Gastroesophageal sphincter (tissue), 4 donors: ENCODE measurements around the gene GDF2. TPM values are rescaled to one million over a fixed set of nuclear protein-coding genes. Genes with fewer than 3 reads are reported as not detected.

ENCODE experiments used
- ATAC-seq: fragments of 150-250 bp; one replicate; pipeline ENCODE4 v1.9.1; 2016; ENCODE audit warnings: mild to moderate bottlenecking, moderate library complexity
- H3K27ac ChIP-seq, 4 donors: fragments of 200-600 bp; sonication (generic) in 3 of 4; 1 replicate in 3 of 4; 2 replicates in 1 of 4; pipeline ENCODE4 v1.5.1; 2016 to 2019
- H3K27me3 ChIP-seq: fragments of 200-600 bp; sonication (generic); one replicate; pipeline ENCODE4 v1.5.1; 2019
- H3K36me3 ChIP-seq, 2 donors: fragments of 200-600 bp; sonication (generic); one replicate each; pipeline ENCODE4 v1.5.1; 2019; ENCODE audit warnings: control low read depth in 1 of 2
- H3K4me1 ChIP-seq, 3 donors: fragments of 200-600 bp; sonication (generic); 1 replicate in 2 of 3; 2 replicates in 1 of 3; pipeline ENCODE4 v1.5.1; 2016 to 2019; ENCODE audit warnings: control low read depth in 2 of 3
- H3K4me3 ChIP-seq, 2 donors: fragments of 200-600 bp; sonication (generic); one replicate each; pipeline ENCODE4 v1.5.1; 2019; ENCODE audit warnings: mild to moderate bottlenecking in 1 of 2, moderate library complexity in 1 of 2
- H3K9me3 ChIP-seq, 3 donors: fragments of 200-600 bp; sonication (generic); one replicate each; pipeline ENCODE4 v1.5.1; 2017 to 2019; ENCODE audit warnings: control low read depth in 2 of 3
- CTCF ChIP-seq, 4 experiments: fragments of 200-600 bp in 2 of 4; fragments of 450-650 bp in 2 of 4; sonication (generic) in 1 of 4; IDR thresholded peaks; one replicate each; pipeline ENCODE4 v1.5.1; 2017 to 2019; ENCODE audit warnings: antibody characterized with exemption in 4 of 4, mild to moderate bottlenecking in 2 of 4, moderate library complexity in 2 of 4
- EP300 ChIP-seq: sonication (generic); formaldehyde crosslinking; IDR thresholded peaks from one replicate; pipeline ENCODE4 v1.6.1; 2017; ENCODE audit warnings: antibody characterized with exemption, mild to moderate bottlenecking
- POLR2A ChIP-seq, 2 donors: fragments of 450-650 bp; IDR thresholded peaks; one replicate each; pipeline ENCODE4 v1.6.1; 2017; ENCODE audit warnings: antibody characterized with exemption in 2 of 2, mild to moderate bottlenecking in 2 of 2, moderate library complexity in 1 of 2
- POLR2AphosphoS5 ChIP-seq: sonication (generic); formaldehyde crosslinking; IDR thresholded peaks from one replicate; pipeline ENCODE4 v1.6.1; 2017; ENCODE audit warnings: antibody characterized with exemption
- WGBS, 2 donors: methylation state at CpG; one replicate each; pipeline ENCODE4 v1.1.5; 2018; ENCODE audit warnings: low coverage in 1 of 2; 5-methylcytosine and 5-hydroxymethylcytosine counted together
- total RNA-seq, 4 donors: library from RNA; depleted of rRNA; stranded (reverse); fragments of >200 nt; gene quantifications; one replicate each; pipeline ENCODE4 v1.1.0, GENCODE V29; 2016

The GDF2 gene
- total RNA-seq, 4 donors from 2014 or later, result not detected

- Histone ChIP-seq H3K36me3 (no peaks in the 10 kb centered on the region), H3K4me1 (no peaks in the 10 kb centered on the region), H3K27me3 (peaks cover 21% of the 10 kb centered on the region), H3K27ac (no peak overlapping the region), H3K4me3 (no peak overlapping the region), H3K9me3 (no peaks in the 10 kb centered on the region)
- ATAC-seq, result no peak
- WGBS, 2 donors, result 71 to 75% methylated on average over 3 to 7 of the region's 9 CpGs
- TF ChIP-seq POLR2A (IDR thresholded peaks at IDR 0.05) (no peak), CTCF (IDR thresholded peaks at IDR 0.05) (no peak)
Observed at GRCh38 chr10:47318706-47319105, 3.5 kb upstream of the GDF2 start.

- Histone ChIP-seq H3K27me3 (peaks cover 22% of the 10 kb centered on the region), H3K27ac (no peak overlapping the region), H3K9me3 (no peaks in the 10 kb centered on the region), H3K4me3 (no peak overlapping the region), H3K36me3 (no peaks in the 10 kb centered on the region), H3K4me1 (no peaks in the 10 kb centered on the region)
- 67% methylated on average over 1 of the region's 8 CpGs; no CpG with 5 or more reads in 1 of the 2 donors for WGBS, 2 donors
- TF ChIP-seq POLR2A (IDR thresholded peaks at IDR 0.05) (no peak), POLR2AphosphoS5 (no peak), CTCF (IDR thresholded peaks at IDR 0.05) (no peak), EP300 (no peak)
- no peak for ATAC-seq
Observed at GRCh38 chr10:47319784-47320183, 2.5 kb upstream of the GDF2 start.

- no peak for TF ChIP-seq POLR2A (IDR thresholded peaks at IDR 0.05)
- TF ChIP-seq POLR2AphosphoS5, result no peak
- no peak for TF ChIP-seq CTCF (IDR thresholded peaks at IDR 0.05)
- TF ChIP-seq EP300, result no peak
- no peak for ATAC-seq
- no peak overlapping the region for H3K4me3 ChIP-seq
- H3K27ac ChIP-seq, result no peak overlapping the region
- WGBS, 2 donors, result 57 to 64% methylated on average over 2 to 6 of the region's 6 CpGs
- H3K27me3 ChIP-seq, result peaks cover 29% of the 10 kb centered on the region
- H3K36me3 ChIP-seq, result no peaks in the 10 kb centered on the region
- no peaks in the 10 kb centered on the region for H3K9me3 ChIP-seq
- no peaks in the 10 kb centered on the region for H3K4me1 ChIP-seq
Observed at GRCh38 chr10:47320812-47321211, 1.4 kb upstream of the GDF2 start.

- Histone ChIP-seq H3K4me3 (no peak overlapping the region), H3K4me1 (no peaks in the 10 kb centered on the region), H3K27me3 (peaks cover 29% of the 10 kb centered on the region), H3K9me3 (no peaks in the 10 kb centered on the region), H3K36me3 (no peaks in the 10 kb centered on the region), H3K27ac (no peak overlapping the region)
- 94% methylated on average over 5 of the region's 8 CpGs; no CpG with 5 or more reads in 1 of the 2 donors for WGBS, 2 donors
- no peak for ATAC-seq
- TF ChIP-seq CTCF (IDR thresholded peaks at IDR 0.05) (no peak), EP300 (no peak), POLR2A (IDR thresholded peaks at IDR 0.05) (no peak), POLR2AphosphoS5 (no peak)
Observed at GRCh38 chr10:47321521-47322195, 596 bp upstream of the GDF2 start.

- TF ChIP-seq EP300, result no peak
- no peak for TF ChIP-seq POLR2A (IDR thresholded peaks at IDR 0.05)
- TF ChIP-seq POLR2AphosphoS5, result no peak
- TF ChIP-seq CTCF (IDR thresholded peaks at IDR 0.05), result no peak
- no peaks in the 10 kb centered on the region for H3K4me1 ChIP-seq
- H3K27ac ChIP-seq, result no peak overlapping the region
- no peak overlapping the region for H3K4me3 ChIP-seq
- H3K9me3 ChIP-seq, result no peaks in the 10 kb centered on the region
- no peak for ATAC-seq
- no peaks in the 10 kb centered on the region for H3K36me3 ChIP-seq
- 80 to 88% methylated on average over 1 of the region's 1 CpG for WGBS, 2 donors
- peaks cover 29% of the 10 kb centered on the region for H3K27me3 ChIP-seq
Observed at GRCh38 chr10:47323087-47323486, 833 bp downstream of the GDF2 start.
